Measurements from ENCODE around the gene GALNT2. TPM values are rescaled to one million over a fixed set of nuclear protein-coding genes. Genes with fewer than 3 reads are reported as not detected.

The GALNT2 gene
- total RNA-seq, 1 donor from 2014 or later = 66.3 TPM

DNA sequence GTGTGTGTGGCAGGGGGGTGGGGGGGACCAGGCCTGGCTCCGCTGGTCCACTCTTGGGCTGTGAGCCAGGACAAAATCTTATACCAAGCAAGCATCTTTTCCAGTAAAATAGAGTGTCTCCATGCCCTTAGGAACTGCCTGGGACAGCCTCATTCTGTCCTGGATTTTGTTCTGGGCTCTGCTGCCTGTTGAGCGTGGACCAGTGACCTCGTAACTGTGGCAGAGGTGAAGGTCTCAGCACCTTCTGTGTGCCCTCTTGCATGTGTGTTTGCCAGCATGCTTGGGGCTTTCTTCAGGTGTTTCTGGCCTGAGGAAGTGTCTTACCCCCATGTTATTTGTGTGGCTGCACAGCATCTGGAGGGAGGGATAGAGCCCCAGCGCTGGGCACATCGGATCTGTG, 45.7 kb downstream of the GALNT2 start:
- Mint-ChIP-seq H3K9me3 (no peaks in the 10 kb centered on the region), H3K4me3 (no peak overlapping the region), H3K36me3 (peaks cover 8% of the 10 kb centered on the region), H3K27ac (peak overlapping the region; percentile 71), H3K27me3 (peaks cover 7% of the 10 kb centered on the region), H3K4me1 (ENCODE audit: unreplicated experiment) (peaks cover 49% of the 10 kb centered on the region)
- TF ChIP-seq, protein P1, sequence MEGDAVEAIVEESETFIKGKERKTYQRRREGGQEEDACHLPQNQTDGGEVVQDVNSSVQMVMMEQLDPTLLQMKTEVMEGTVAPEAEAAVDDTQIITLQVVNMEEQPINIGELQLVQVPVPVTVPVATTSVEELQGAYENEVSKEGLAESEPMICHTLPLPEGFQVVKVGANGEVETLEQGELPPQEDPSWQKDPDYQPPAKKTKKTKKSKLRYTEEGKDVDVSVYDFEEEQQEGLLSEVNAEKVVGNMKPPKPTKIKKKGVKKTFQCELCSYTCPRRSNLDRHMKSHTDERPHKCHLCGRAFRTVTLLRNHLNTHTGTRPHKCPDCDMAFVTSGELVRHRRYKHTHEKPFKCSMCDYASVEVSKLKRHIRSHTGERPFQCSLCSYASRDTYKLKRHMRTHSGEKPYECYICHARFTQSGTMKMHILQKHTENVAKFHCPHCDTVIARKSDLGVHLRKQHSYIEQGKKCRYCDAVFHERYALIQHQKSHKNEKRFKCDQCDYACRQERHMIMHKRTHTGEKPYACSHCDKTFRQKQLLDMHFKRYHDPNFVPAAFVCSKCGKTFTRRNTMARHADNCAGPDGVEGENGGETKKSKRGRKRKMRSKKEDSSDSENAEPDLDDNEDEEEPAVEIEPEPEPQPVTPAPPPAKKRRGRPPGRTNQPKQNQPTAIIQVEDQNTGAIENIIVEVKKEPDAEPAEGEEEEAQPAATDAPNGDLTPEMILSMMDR (conservative IDR thresholded peaks at IDR 0.05) = no peak
- DNase-seq (ENCODE audit: extremely low spot score, unreplicated experiment) = no peak

DNA sequence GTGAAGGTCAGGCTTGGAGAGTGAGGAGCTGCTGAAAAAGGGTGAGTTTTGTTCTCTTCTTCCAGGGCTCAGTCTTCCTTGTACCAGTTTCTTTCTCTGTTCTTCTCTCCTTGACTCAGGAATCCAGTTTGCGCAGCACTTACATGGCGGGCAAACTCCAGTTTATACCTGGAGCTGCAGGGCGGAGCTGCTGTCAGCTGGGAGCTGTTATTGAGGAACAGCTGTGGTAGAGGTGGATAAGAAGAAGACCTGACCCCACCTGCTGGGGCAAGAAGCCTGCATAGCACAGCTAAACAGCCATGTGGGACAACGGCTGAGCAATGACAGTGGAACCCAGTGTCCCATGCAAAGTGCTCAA, 46.2 kb downstream of the GALNT2 start:
- peaks cover 7% of the 10 kb centered on the region for H3K27me3 Mint-ChIP-seq
- H3K27ac Mint-ChIP-seq = no peak overlapping the region
- H3K9me3 Mint-ChIP-seq = no peaks in the 10 kb centered on the region

DNA sequence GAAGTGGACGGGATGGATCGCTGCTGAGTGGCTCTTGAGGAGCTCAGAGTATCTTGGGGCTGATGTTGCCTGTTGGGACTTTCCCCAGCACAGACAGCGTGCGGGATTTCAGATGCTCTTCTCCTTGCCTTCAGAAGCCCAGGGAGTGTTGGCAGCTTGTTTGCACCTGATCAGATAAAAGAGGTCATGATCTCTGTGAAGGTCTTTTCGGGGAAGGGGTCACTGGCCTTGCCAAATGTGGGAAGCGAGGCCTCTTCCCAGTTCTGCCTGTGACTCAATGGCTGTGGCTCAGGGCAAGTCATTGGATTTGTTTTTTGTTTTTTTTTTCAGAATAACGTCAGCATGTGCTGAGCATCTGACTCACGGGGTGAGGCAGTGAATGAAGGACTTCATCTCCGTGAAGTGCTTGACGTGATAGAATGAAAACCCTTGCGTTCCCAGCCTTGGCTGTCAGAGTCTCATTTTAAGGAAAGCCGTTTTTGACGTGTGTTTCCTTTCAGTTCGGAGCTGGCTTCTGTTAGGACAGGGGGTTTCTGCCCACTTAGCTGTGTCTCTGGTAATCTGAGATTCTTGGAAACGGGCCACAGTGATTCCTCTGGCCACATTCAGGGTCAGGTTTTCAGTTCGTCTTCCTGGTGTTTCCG, 46.7 kb downstream of the GALNT2 start:
- Mint-ChIP-seq H3K9me3 (no peaks in the 10 kb centered on the region), H3K27me3 (peaks cover 7% of the 10 kb centered on the region), H3K27ac (no peak overlapping the region), H3K4me1 (ENCODE audit: unreplicated experiment) (peaks cover 46% of the 10 kb centered on the region), H3K36me3 (peaks cover 8% of the 10 kb centered on the region), H3K4me3 (no peak overlapping the region)
- TF ChIP-seq, protein P1 (conservative IDR thresholded peaks at IDR 0.05) = no peak
- DNase-seq (ENCODE audit: extremely low spot score, unreplicated experiment) = no peak

More for the DNA sequence above, 46.2 kb downstream of the GALNT2 start:
- H3K4me3 Mint-ChIP-seq = no peak overlapping the region
- H3K36me3 Mint-ChIP-seq = peaks cover 8% of the 10 kb centered on the region
- no peak for DNase-seq (ENCODE audit: extremely low spot score, unreplicated experiment)
- TF ChIP-seq, protein P1 (conservative IDR thresholded peaks at IDR 0.05) = no peak
- H3K4me1 Mint-ChIP-seq (ENCODE audit: unreplicated experiment) = peaks cover 49% of the 10 kb centered on the region

DNA sequence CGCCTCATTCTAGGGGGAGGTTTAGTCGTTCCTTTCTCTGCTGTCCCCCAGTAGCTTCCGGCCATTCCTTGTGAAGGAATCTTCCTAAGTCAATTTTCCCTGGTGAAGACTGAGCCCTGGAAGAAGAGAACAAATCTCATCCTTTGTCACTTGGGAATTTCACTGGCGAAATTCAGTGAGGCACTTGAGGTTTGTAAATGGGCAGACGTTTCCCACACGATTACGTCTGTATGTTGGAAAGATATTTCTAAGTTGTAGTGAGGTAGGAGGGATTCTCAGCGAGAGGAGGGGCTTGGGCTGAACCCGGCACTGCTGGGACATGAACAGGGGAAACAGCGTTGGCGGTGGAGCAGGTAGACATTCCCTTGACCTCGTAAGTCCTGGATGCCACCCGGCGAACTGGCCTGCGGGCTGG, 47.2 kb downstream of the GALNT2 start:
- TF ChIP-seq, protein P1 (conservative IDR thresholded peaks at IDR 0.05) = no peak
- no peak for DNase-seq (ENCODE audit: extremely low spot score, unreplicated experiment)
- Mint-ChIP-seq H3K27ac (no peak overlapping the region), H3K4me1 (ENCODE audit: unreplicated experiment) (peaks cover 45% of the 10 kb centered on the region), H3K36me3 (peaks cover 8% of the 10 kb centered on the region), H3K9me3 (no peaks in the 10 kb centered on the region), H3K4me3 (no peak overlapping the region), H3K27me3 (peaks cover 7% of the 10 kb centered on the region)

DNA sequence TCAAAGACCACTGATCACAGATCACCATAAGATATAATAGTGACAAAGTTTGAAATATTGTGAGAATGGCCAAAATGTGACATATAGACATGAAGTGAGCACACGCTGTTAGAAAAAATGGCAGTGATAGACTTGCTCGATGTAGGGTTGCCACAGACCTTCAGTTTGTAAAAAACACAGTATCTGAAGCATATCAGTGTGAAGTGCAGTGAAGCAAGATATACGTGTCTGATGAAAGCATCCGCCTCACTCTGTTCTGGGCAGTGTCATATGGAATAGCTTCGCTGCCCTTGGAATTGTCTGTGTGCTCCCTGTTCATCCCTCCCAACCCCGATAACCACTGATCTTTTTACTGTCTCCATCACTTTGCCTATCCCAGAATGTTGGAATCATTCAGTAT, 50.7 kb downstream of the GALNT2 start:
- H3K27ac Mint-ChIP-seq = no peak overlapping the region
- peaks cover 16% of the 10 kb centered on the region for H3K36me3 Mint-ChIP-seq
- H3K27me3 Mint-ChIP-seq = peaks cover 12% of the 10 kb centered on the region
- peaks cover 5% of the 10 kb centered on the region for H3K9me3 Mint-ChIP-seq
- TF ChIP-seq, protein P1 (conservative IDR thresholded peaks at IDR 0.05) = no peak
- H3K4me1 Mint-ChIP-seq (ENCODE audit: unreplicated experiment) = peaks cover 37% of the 10 kb centered on the region
- DNase-seq (ENCODE audit: extremely low spot score, unreplicated experiment) = no peak
- H3K4me3 Mint-ChIP-seq = no peak overlapping the region

Measured in type B pancreatic cell (in vitro differentiated cells).